B cell (primary cell): ENCODE data around the gene DHRS1.

ENCODE experiments used
- EZH2 ChIP-seq: IDR thresholded peaks from 2 replicates; pipeline ENCODE4 v1.6.1; 2012; ENCODE audit warnings: borderline replicate concordance, low read depth, mild to moderate bottlenecking, moderate library complexity, low read length; ENCODE audit not compliant: insufficient read depth, poor library complexity, severe bottlenecking
- TF ChIP-seq, protein P1 (sequence below): fragments of 200-600 bp; IDR thresholded peaks from one replicate; pipeline ENCODE4 v1.8.0; 2022; ENCODE audit warnings: antibody characterized with exemption, mild to moderate bottlenecking

DNA sequence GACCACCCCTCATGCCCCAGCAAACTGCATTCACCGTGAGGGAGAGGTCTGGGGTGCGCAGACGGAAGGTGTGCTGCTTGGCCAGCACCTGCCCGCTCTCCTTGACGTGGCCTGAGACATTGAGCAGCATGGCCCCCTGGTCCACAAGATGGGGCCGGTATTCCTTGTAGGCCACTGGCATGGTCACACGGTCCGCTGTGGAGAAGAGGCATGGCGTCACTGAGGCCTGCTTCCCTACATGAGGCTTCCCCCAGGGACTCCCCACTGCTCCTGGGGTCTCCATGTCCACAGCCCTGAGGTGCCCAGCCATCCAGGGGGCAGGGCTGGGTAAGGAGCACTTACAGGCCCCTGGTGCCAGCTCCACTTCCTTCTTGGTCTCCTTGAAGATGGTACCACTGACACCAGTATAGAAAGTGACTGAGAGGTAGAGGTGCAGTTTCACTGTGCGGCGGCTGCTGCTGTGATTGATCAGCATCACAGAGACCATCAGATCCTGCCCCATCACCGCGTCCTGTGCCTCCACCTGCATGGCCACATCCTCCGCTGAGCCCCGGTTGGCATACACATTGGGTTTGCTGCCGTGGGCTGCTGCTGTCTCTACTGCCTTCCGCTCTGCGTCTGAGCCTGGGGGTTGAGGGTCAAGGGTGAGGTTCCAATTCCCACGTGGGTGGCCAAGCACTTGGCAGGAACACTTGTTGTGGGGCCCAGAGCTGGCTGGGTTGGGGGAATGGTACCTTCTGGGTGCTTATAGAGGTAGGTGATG lies 44.8 kb downstream of the DHRS1 start:
- TF ChIP-seq, protein P1, sequence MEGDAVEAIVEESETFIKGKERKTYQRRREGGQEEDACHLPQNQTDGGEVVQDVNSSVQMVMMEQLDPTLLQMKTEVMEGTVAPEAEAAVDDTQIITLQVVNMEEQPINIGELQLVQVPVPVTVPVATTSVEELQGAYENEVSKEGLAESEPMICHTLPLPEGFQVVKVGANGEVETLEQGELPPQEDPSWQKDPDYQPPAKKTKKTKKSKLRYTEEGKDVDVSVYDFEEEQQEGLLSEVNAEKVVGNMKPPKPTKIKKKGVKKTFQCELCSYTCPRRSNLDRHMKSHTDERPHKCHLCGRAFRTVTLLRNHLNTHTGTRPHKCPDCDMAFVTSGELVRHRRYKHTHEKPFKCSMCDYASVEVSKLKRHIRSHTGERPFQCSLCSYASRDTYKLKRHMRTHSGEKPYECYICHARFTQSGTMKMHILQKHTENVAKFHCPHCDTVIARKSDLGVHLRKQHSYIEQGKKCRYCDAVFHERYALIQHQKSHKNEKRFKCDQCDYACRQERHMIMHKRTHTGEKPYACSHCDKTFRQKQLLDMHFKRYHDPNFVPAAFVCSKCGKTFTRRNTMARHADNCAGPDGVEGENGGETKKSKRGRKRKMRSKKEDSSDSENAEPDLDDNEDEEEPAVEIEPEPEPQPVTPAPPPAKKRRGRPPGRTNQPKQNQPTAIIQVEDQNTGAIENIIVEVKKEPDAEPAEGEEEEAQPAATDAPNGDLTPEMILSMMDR, result no peak
- TF ChIP-seq EZH2, result no peak
